Calu3 (cell line): ENCODE measurements around the gene ZNF786. TPM values are rescaled to one million over a fixed set of nuclear protein-coding genes. Genes with fewer than 3 reads are reported as not detected.

Experiments
- BruUV-seq: library from RNA; stranded (reverse); fragments of 400-500 nt; replicated peaks from 2 replicates; lab custom pipeline; 2021; lab: Mats Ljungman, UMichigan
- CTCF ChIA-PET: fragments of 300-600 bp; sonication (Branson Sonifier 250); formaldehyde crosslinking; loops from one replicate; lab custom pipeline; 2022; ENCODE audit warnings: antibody characterized with exemption; lab: Charles Lee
- DNase-seq: peaks from one replicate; pipeline ENCODE4 v3.0.0; 2022
- H3K27ac Mint-ChIP-seq: one replicate; pipeline ENCODE4 v1.8.0; 2022; ENCODE audit warnings: mixed read lengths; ENCODE audit not compliant: unreplicated experiment
- H3K27me3 Mint-ChIP-seq: one replicate; pipeline ENCODE4 v1.8.0; 2022; ENCODE audit warnings: mixed read lengths; ENCODE audit not compliant: unreplicated experiment
- H3K36me3 Mint-ChIP-seq: one replicate; pipeline ENCODE4 v1.8.0; 2022; ENCODE audit warnings: mild to moderate bottlenecking, moderate library complexity, mixed read lengths; ENCODE audit not compliant: insufficient read depth, unreplicated experiment
- H3K4me1 Mint-ChIP-seq: one replicate; pipeline ENCODE4 v1.8.0; 2022; ENCODE audit warnings: mild to moderate bottlenecking, low read depth, mixed read lengths; ENCODE audit not compliant: unreplicated experiment
- H3K4me3 Mint-ChIP-seq: one replicate; pipeline ENCODE4 v1.8.0; 2022; ENCODE audit warnings: mild to moderate bottlenecking, low read depth, moderate library complexity, mixed read lengths; ENCODE audit not compliant: unreplicated experiment
- H3K9me3 Mint-ChIP-seq: one replicate; pipeline ENCODE4 v1.8.0; 2022; ENCODE audit warnings: low read depth, mixed read lengths; ENCODE audit not compliant: unreplicated experiment
- CTCF ChIP-seq: fragments of 200-600 bp; IDR thresholded peaks from one replicate; pipeline ENCODE4 v1.8.0; 2022; ENCODE audit warnings: antibody characterized with exemption; ENCODE audit not compliant: unreplicated experiment
- intact Hi-C: fragments of 100-400 bp; cut with micrococcal nuclease; formaldehyde crosslinking; loops from one replicate; pipeline ENCODE4 v1.10.0; 2022; ENCODE audit not compliant: unreplicated experiment
- total RNA-seq: library from RNA; stranded (reverse); gene quantifications from 2 replicates; pipeline ENCODE4 v1.2.3, GENCODE V29; 2022

ZNF786 gene
- total RNA-seq, 1 experiment from 2014 or later = 9.8 TPM

DNA sequence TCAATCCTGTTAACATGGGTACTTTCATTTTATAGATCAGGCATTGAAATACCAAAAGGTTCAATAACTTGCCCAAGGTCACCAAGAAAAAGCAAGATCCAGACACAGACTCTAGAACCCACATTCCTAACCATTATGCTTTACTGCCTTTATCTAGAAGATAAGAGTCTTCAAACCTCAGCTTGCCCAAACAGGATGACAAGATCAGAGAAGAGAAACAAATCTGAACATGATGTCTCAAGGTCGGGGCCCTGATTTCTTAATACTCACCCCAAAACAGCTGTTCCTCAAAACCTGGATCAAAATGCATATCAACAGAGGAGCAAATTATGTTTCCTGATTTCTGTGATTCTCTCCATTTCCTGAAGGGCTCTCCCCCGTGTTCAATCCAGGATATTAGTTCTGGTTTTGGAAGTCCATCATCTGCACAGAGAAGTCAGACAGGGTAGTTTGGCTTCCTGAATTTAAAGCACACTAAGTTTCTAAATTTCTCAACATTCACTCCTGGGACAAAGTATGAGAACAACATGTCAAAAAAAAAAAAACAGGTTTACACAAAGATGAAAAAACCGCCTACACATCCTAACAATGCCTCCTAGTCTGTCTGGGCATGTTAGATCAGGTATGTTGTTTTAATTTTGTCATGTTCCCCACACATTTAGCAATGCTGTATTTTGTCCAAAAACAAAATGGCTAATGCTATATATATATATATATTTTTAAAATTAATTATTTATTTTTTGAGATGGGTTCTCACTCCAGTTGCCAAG lies 16.2 kb downstream of the ZNF786 start:
- BruUV-seq = no TSS peak
- Mint-ChIP-seq H3K4me1 (no peaks in the 10 kb centered on the region), H3K36me3 (peaks cover 18% of the 10 kb centered on the region), H3K27ac (no peak overlapping the region), H3K9me3 (no peaks in the 10 kb centered on the region), H3K4me3 (no peak overlapping the region), H3K27me3 (no peaks in the 10 kb centered on the region)
- no peak for DNase-seq
- intact Hi-C loops = no loop called here
- CTCF ChIA-PET = interaction anchor here (0.7 kb wide), 1 partner anchor 9 kb away, joined by 4 read pairs; no protein-coding TSS in a partner anchor
- TF ChIP-seq CTCF = no peak

DNA sequence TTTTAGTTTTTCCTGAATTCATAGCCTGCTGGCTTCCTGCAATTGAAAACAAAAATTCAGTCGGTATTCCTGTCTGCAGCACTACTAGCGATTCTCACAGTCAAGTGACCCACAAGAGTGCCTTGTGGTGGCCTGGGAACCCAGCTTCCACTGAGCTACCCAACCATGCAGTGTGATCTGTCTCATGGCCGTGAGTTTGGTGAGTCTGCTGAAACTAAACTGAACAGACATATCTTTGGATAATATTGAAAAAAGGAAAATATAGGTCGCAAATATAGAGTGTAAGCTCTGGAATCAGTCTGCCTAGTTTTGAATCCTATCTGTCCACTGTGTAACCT lies 18.1 kb downstream of the ZNF786 start:
- Mint-ChIP-seq H3K4me1 (no peaks in the 10 kb centered on the region), H3K27me3 (no peaks in the 10 kb centered on the region), H3K36me3 (peaks cover 26% of the 10 kb centered on the region), H3K27ac (no peak overlapping the region), H3K9me3 (no peaks in the 10 kb centered on the region), H3K4me3 (no peak overlapping the region)
- BruUV-seq = no TSS peak
- CTCF ChIA-PET = no interaction called here
- intact Hi-C loops = no loop called here
- DNase-seq = no peak
- no peak for TF ChIP-seq CTCF

- intact Hi-C loops = no loop called here
- no peak for TF ChIP-seq CTCF
- CTCF ChIA-PET = interaction anchor here (0.5 to 0.6 kb wide), 2 partner anchors 15 to 154 kb away, joined by 3 to 4 read pairs; no protein-coding TSS in a partner anchor
- Mint-ChIP-seq H3K27me3 (no peaks in the 10 kb centered on the region), H3K4me1 (no peaks in the 10 kb centered on the region), H3K27ac (no peak overlapping the region), H3K36me3 (peaks cover 27% of the 10 kb centered on the region), H3K9me3 (no peaks in the 10 kb centered on the region), H3K4me3 (no peak overlapping the region)
- no peak for DNase-seq
- BruUV-seq = no TSS peak
Observed at GRCh38 chr7:149071641-149072437, 18.7 kb downstream of the ZNF786 start.

GRCh38 chr7:149071182-149071635 lies 19.3 kb downstream of the ZNF786 start:
- no peak overlapping the region for H3K4me3 Mint-ChIP-seq
- no peak for DNase-seq
- TF ChIP-seq CTCF = no peak
- BruUV-seq = no TSS peak
- CTCF ChIA-PET = interaction anchor here (0.5 to 0.8 kb wide), 3 partner anchors 12 to 154 kb away, joined by 3 to 5 read pairs (median 4); no protein-coding TSS in a partner anchor
- intact Hi-C loops = no loop called here
- H3K36me3 Mint-ChIP-seq = peaks cover 22% of the 10 kb centered on the region
- H3K9me3 Mint-ChIP-seq = no peaks in the 10 kb centered on the region
- no peak overlapping the region for H3K27ac Mint-ChIP-seq
- H3K27me3 Mint-ChIP-seq = no peaks in the 10 kb centered on the region
- H3K4me1 Mint-ChIP-seq = no peaks in the 10 kb centered on the region
